ENCODE data around the gene ARAF. TPM values are rescaled to one million over a fixed set of nuclear protein-coding genes. Genes with fewer than 3 reads are reported as not detected.
A peak's percentile ranks its signal among the peaks of the same experiment; 100 is the strongest.

Gene ARAF
- total RNA-seq, 1 donor from 2014 or later, result 75.9 TPM

DNA sequence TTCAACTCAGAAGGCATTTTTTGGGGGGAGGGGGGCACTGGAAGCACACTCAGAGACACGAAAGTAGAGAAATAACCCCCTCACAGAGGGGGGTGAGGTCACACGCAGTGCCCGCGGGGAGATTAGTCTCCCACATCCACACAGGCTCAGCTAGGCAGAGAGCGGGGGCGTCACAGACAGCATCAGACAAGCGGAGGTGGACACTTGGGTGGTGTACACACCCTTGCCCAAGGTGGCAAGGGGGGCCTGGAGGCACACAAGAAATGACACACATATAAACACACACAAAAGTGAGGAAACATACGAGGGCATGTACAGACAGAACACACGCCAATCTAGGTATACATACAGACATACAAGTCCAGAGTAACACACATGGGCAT is 59.3 kb downstream of the ARAF start:
- no peak for DNase-seq (ENCODE audit: low spot score)
- H3K4me3 Mint-ChIP-seq, result no peak overlapping the region
- H3K4me1 Mint-ChIP-seq (ENCODE audit: low read depth), result peaks cover 19% of the 10 kb centered on the region
- peaks cover 7% of the 10 kb centered on the region for H3K36me3 Mint-ChIP-seq (ENCODE audit: low read depth)
- intact Hi-C loops (cut with micrococcal nuclease), result loop anchor here (2.0 to 5.0 kb wide), 2 partner anchors 15 to 58 kb away; partner anchors contain the start of gene ARAF
- no peaks in the 10 kb centered on the region for H3K9me3 Mint-ChIP-seq
- H3K27ac Mint-ChIP-seq, result peak overlapping the region; percentile 40
- H3K27me3 Mint-ChIP-seq (ENCODE audit: insufficient read depth), result peaks cover 31% of the 10 kb centered on the region

Other genes starting within 250 kb of the ARAF start
- 0.34 and 0.49 TPM in 2 replicates for gene ZNF157, start 190.6 kb upstream of the ARAF start, total RNA-seq
- gene ZNF41, start 78.0 kb upstream of the ARAF start, total RNA-seq, result 10.7 and 10.9 TPM in 2 replicates
- 61.7 and 70.1 TPM in 2 replicates for gene TIMP1, start 21.2 kb downstream of the ARAF start, total RNA-seq
- 0.21 and 0.22 TPM in 2 replicates for gene SYN1, start 58.7 kb downstream of the ARAF start, total RNA-seq
- 2.3 and 4.9 TPM in 2 replicates for gene CFP, start 68.7 kb downstream of the ARAF start, total RNA-seq
- gene ELK1, start 89.4 kb downstream of the ARAF start, total RNA-seq, result 99.3 TPM in 2 replicates
- gene UXT, start 98.0 kb downstream of the ARAF start, total RNA-seq, result 163 and 173 TPM in 2 replicates

Measured in activated T-helper 1 cell treated with anti-CD3 and anti-CD28 coated beads, Interleukin-12 subunit alpha, Interleukin-12 subunit beta, Interleukin-2, Interleukin-4 antibody, amounts not matched to agents 30 ng/mL and 10 ng/mL and 1 ng/mL, durations not matched to agents 14 hours and 24 hours and 36 hours (primary cell).